HCT116 (cell line): ENCODE measurements around the gene COQ10A. TPM values are rescaled to one million over a fixed set of nuclear protein-coding genes. Genes with fewer than 3 reads are reported as not detected.
A peak's percentile ranks its signal among the peaks of the same experiment; 100 is the strongest.

Source experiments
- ATAC-seq: fragments of 200-7000 bp; cut with Tn5 transposase; 2 replicates; pipeline ENCODE4 v1.9.1; 2020; ENCODE audit warnings: mild to moderate bottlenecking, moderate library complexity
- BruUV-seq: library from RNA; stranded (reverse); fragments of 400-500 nt; replicated peaks from 2 replicates; lab custom pipeline; 2021; lab: Mats Ljungman, UMichigan
- CTCF ChIA-PET: fragments of 300-600 bp; sonication (Branson Sonifier 250); formaldehyde crosslinking; loops from one replicate; lab custom pipeline; 2021; ENCODE audit warnings: antibody characterized with exemption; lab: Charles Lee
- POLR2A ChIA-PET: fragments of 300-600, 350-600 bp; sonication (Branson Sonifier 250); formaldehyde crosslinking; loops from one replicate; lab custom pipeline; 2021; ENCODE audit warnings: antibody characterized with exemption; lab: Charles Lee
- RAD21 ChIA-PET, 2 experiments: fragments of 300-600 bp; sonication (Branson Sonifier 250); formaldehyde crosslinking; loops; one replicate each; lab custom pipeline; 2023; ENCODE audit warnings: low total read pairs in 2 of 2; ENCODE audit not compliant: uncharacterized antibody in 2 of 2, unreplicated experiment in 2 of 2, low non-redundant PET in 1 of 2; lab: Charles Lee
- DNase-seq: peaks from one replicate; pipeline ENCODE4 v3.0.0-alpha.2; 2010; ENCODE audit warnings: low read depth, low spot score
- H2AFZ ChIP-seq: fragments of 200-600 bp; shearing (Covaris generic), sonication (generic); 2 replicates; pipeline ENCODE4 v1.6.1; 2017; ENCODE audit warnings: low read depth, mixed run types, mixed read lengths, antibody characterized with exemption, low read length; ENCODE audit not compliant: poor library complexity, severe bottlenecking
- H3K27ac ChIP-seq: 2 replicates; pipeline ENCODE4 v1.5.1; 2012; ENCODE audit warnings: low read depth, low read length
- H3K27me3 ChIP-seq: fragments of 200-600 bp; sonication (generic); 2 replicates; pipeline ENCODE4 v1.6.1; 2016; ENCODE audit warnings: mixed run types, low read length, mixed read lengths; ENCODE audit not compliant: insufficient read depth
- H3K36me3 ChIP-seq, 2 experiments: fragments of 200-500 bp in 1 of 2; fragments of 200-600 bp in 1 of 2; sonication (Bioruptor generic) in 1 of 2; sonication (generic) in 1 of 2; 2 replicates each; pipeline versions ENCODE4 v1.5.1 to v1.6.1; 2014 to 2016; ENCODE audit warnings: low read length in 2 of 2, inconsistent platforms in 1 of 2, mixed read lengths in 1 of 2, mixed run types in 1 of 2; ENCODE audit not compliant: insufficient read depth in 2 of 2, control insufficient read depth in 1 of 2
- H3K4me1 ChIP-seq, 2 experiments: fragments of 200-600 bp in 1 of 2; sonication (generic) in 1 of 2; 2 replicates each; pipeline versions ENCODE4 v1.5.1 to v1.6.1; 2012 to 2017; ENCODE audit warnings: low read length in 2 of 2, inconsistent platforms in 1 of 2, mild to moderate bottlenecking in 1 of 2, mixed read lengths in 1 of 2, mixed run types in 1 of 2, moderate library complexity in 1 of 2; ENCODE audit not compliant: insufficient read depth in 2 of 2, control insufficient read depth in 1 of 2
- H3K4me2 ChIP-seq: fragments of 200-600 bp; sonication (generic); 2 replicates; pipeline ENCODE4 v1.6.1; 2017; ENCODE audit warnings: mixed run types, low read length, mixed read lengths
- H3K4me3 ChIP-seq, 2 experiments: fragments of 200-600 bp in 1 of 2; sonication (generic) in 1 of 2; replicated peaks in 1 of 2; 2 replicates each; pipeline ENCODE4 v1.5.1; 2011 to 2016; ENCODE audit warnings: low read length in 2 of 2, control low read depth in 1 of 2, low read depth in 1 of 2, mild to moderate bottlenecking in 1 of 2, mixed read lengths in 1 of 2, mixed run types in 1 of 2
- H3K79me2 ChIP-seq: fragments of 200-600 bp; sonication (generic); 2 replicates; pipeline ENCODE4 v1.6.1; 2017; ENCODE audit warnings: mild to moderate bottlenecking, mixed run types, low read length, moderate library complexity, mixed read lengths; ENCODE audit not compliant: insufficient read depth
- H3K9ac ChIP-seq: fragments of 200-600 bp; sonication (generic); 2 replicates; pipeline ENCODE4 v1.6.1; 2016; ENCODE audit warnings: low read length, mixed read lengths
- H3K9me2 ChIP-seq: fragments of 200-600 bp; sonication (generic), shearing (Covaris generic); 2 replicates; pipeline ENCODE4 v1.6.1; 2017; ENCODE audit warnings: mixed run types, mild to moderate bottlenecking, moderate library complexity; ENCODE audit not compliant: insufficient read depth
- H3K9me3 ChIP-seq, 2 experiments: fragments of 200-500 bp in 1 of 2; fragments of 200-600 bp in 1 of 2; sonication (Bioruptor generic) in 1 of 2; sonication (generic) in 1 of 2; 2 replicates each; pipeline ENCODE4 v1.6.1; 2014 to 2017; ENCODE audit warnings: low read length in 2 of 2, mixed read lengths in 2 of 2, inconsistent platforms in 1 of 2, low read depth in 1 of 2, mild to moderate bottlenecking in 1 of 2, mixed run types in 1 of 2, moderate library complexity in 1 of 2; ENCODE audit not compliant: control insufficient read depth in 1 of 2, insufficient read depth in 1 of 2
- H4K20me1 ChIP-seq: fragments of 200-600 bp; sonication (generic), shearing (Covaris generic); 2 replicates; pipeline ENCODE4 v1.6.1; 2017; ENCODE audit warnings: mixed run types, mild to moderate bottlenecking, moderate library complexity; ENCODE audit not compliant: insufficient read depth
- CBX3 ChIP-seq: IDR thresholded peaks from 2 replicates; pipeline ENCODE4 v1.6.1; 2012; ENCODE audit warnings: low read depth
- CEBPB ChIP-seq: IDR thresholded peaks from 2 replicates; pipeline ENCODE4 v1.6.1; 2012; ENCODE audit warnings: low read depth
- EGR1 ChIP-seq: IDR thresholded peaks from 2 replicates; pipeline ENCODE4 v1.6.1; 2012; ENCODE audit warnings: low read depth
- EZH2 ChIP-seq: fragments of 200-600 bp; sonication (generic); IDR thresholded peaks from 2 replicates; pipeline ENCODE4 v1.6.1; 2017; ENCODE audit warnings: antibody characterized with exemption, mixed run types
- FOSL1 ChIP-seq: IDR thresholded peaks from 2 replicates; pipeline ENCODE4 v1.6.1; 2012; ENCODE audit warnings: low read depth
- JUND ChIP-seq: IDR thresholded peaks from 2 replicates; pipeline ENCODE4 v1.6.1; 2012
- POLR2A ChIP-seq: IDR thresholded peaks from 2 replicates; pipeline ENCODE4 v1.7.0; 2011; ENCODE audit warnings: borderline replicate concordance; ENCODE audit not compliant: insufficient read depth, insufficient read length; ENCODE audit errors: extremely low read depth
- POLR2AphosphoS5 ChIP-seq: IDR thresholded peaks from 2 replicates; pipeline ENCODE4 v1.6.1; 2011; ENCODE audit warnings: mild to moderate bottlenecking, low read depth, low read length, moderate library complexity
- RAD21 ChIP-seq: IDR thresholded peaks from 2 replicates; pipeline ENCODE4 v1.6.1; 2012; ENCODE audit warnings: low read depth, mild to moderate bottlenecking
- SIN3A ChIP-seq: IDR thresholded peaks from 2 replicates; pipeline ENCODE4 v1.6.1; 2012; ENCODE audit warnings: low read depth
- SP1 ChIP-seq: IDR thresholded peaks from 2 replicates; pipeline ENCODE4 v1.6.1; 2012; ENCODE audit warnings: low read depth
- SRF ChIP-seq: IDR thresholded peaks from 2 replicates; pipeline ENCODE4 v1.6.1; 2012; ENCODE audit warnings: low read depth
- TCF7L2 ChIP-seq: IDR thresholded peaks from 2 replicates; pipeline ENCODE4 v1.7.0; 2011; ENCODE audit warnings: borderline replicate concordance, inconsistent platforms; ENCODE audit not compliant: insufficient read depth, insufficient read length; ENCODE audit errors: extremely low read depth
- YY1 ChIP-seq: IDR thresholded peaks from 2 replicates; pipeline ENCODE4 v1.6.1; 2011; ENCODE audit warnings: low read length, low read depth, moderate library complexity, mild to moderate bottlenecking; ENCODE audit not compliant: insufficient replicate concordance; ENCODE audit errors: extremely low read depth
- ZFX ChIP-seq: fragments of 450-650 bp; IDR thresholded peaks from 2 replicates; pipeline ENCODE4 v1.6.1; 2017
- ZNF274 ChIP-seq: fragments of 200-500 bp; sonication (Bioruptor generic); IDR thresholded peaks from 2 replicates; pipeline ENCODE4 v1.6.1; 2014; ENCODE audit warnings: mild to moderate bottlenecking, low read depth, low read length, inconsistent platforms
- intact Hi-C: fragments of 100-400 bp; cut with micrococcal nuclease; formaldehyde crosslinking; loops from 2 replicates; pipeline ENCODE4 v1.10.0; 2022
- total RNA-seq: library from RNA; stranded (reverse); gene quantifications from one replicate; pipeline ENCODE4 v1.2.1, GENCODE V29; 2021; ENCODE audit not compliant: unreplicated experiment
- TF ChIP-seq, protein P1 (sequence below): IDR thresholded peaks from 2 replicates; pipeline ENCODE4 v1.6.1; 2012
- TF ChIP-seq, protein P2 (sequence below), 3 experiments: fragments of 200-600 bp in 1 of 3; sonication (generic) in 1 of 3; IDR thresholded peaks in 2 of 3; conservative IDR thresholded peaks in 1 of 3; 2 replicates each; pipeline ENCODE4 v1.5.1; 2012 to 2017; ENCODE audit warnings: low read depth in 2 of 3, low read length in 2 of 3, antibody characterized with exemption in 1 of 3, borderline replicate concordance in 1 of 3, control low read depth in 1 of 3, mild to moderate bottlenecking in 1 of 3, mixed read lengths in 1 of 3, mixed run types in 1 of 3, moderate library complexity in 1 of 3; ENCODE audit not compliant: insufficient read depth in 1 of 3
- TF ChIP-seq, protein P3 (sequence below): IDR thresholded peaks from 2 replicates; pipeline ENCODE4 v1.6.1; 2012; ENCODE audit warnings: low read depth

Gene COQ10A
- total RNA-seq, 1 experiment from 2014 or later, result 11.7 TPM

DNA sequence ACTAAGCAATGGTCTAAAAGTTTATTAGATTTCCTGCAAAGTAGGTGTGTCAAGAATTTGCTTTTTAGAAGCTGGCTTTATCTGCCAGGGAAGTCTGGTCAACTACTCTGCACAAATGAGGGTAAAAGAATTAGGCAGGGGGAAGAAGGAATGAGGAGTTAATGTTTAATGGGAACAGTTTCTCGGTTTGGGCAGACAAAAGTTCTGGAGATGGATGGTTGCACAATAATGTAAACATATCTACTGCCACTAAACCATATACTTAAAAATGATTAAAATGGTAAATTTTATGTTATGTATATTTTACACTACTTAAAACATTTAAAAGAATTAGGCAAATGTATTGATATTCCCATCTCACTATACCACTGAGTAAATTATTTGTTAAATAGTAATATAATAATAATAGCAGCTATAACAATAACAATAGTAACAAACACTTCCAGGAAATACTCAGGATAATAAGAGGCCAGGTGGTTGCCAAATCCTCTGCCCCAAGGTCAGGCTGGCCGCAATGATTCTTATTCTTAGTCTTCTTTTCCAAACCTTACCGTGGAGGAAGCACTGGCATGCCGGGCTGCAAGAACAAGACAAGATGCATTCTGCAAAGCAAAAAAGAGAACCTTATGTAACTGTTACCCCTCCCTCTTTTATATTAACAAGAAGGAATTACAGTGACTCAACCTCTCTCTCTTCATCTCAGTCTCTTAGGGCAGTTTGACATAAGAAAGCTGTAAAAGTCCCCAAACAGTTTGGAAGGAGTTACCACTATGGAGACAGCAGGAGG lies 19.5 kb downstream of the COQ10A start:
- RAD21 ChIA-PET, result no interaction called here
- H2AFZ ChIP-seq, result no peak overlapping the region
- no peaks in the 10 kb centered on the region for H3K27me3 ChIP-seq
- H4K20me1 ChIP-seq, result 0 out of 2 replicates have a peak, but pooled peaks cover 4% of the 10 kb centered on the region
- peaks cover 55% of the 10 kb centered on the region for H3K79me2 ChIP-seq
- CTCF ChIA-PET, result no interaction called here
- H3K4me3 ChIP-seq, result no peak overlapping the region
- intact Hi-C loops, result no loop called here
- no peak overlapping the region for H3K4me2 ChIP-seq
- H3K4me1 ChIP-seq, result peaks cover 5 to 9% of the 10 kb centered on the region in 2 experiments
- H3K9me3 ChIP-seq, result no peaks in the 10 kb centered on the region
- peaks cover 29 to 37% of the 10 kb centered on the region in 2 experiments; a peak in 3 of 4 replicates for H3K36me3 ChIP-seq
- no peaks in the 10 kb centered on the region for H3K9me2 ChIP-seq
- POLR2A ChIA-PET, result no interaction called here
- TF ChIP-seq RAD21 (no peak), EZH2 (no peak), JUND (no peak), POLR2AphosphoS5 (no peak), ZNF274 (no peak), SIN3A (no peak), CBX3 (no peak), FOSL1 (no peak), SRF (no peak), TCF7L2 (no peak), ZFX (no peak), EGR1 (no peak), YY1 (no peak), POLR2A (no peak), SP1 (no peak), CEBPB (no peak)
- TF ChIP-seq, protein P1, sequence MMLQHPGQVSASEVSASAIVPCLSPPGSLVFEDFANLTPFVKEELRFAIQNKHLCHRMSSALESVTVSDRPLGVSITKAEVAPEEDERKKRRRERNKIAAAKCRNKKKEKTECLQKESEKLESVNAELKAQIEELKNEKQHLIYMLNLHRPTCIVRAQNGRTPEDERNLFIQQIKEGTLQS, result no peak
- TF ChIP-seq, protein P2, sequence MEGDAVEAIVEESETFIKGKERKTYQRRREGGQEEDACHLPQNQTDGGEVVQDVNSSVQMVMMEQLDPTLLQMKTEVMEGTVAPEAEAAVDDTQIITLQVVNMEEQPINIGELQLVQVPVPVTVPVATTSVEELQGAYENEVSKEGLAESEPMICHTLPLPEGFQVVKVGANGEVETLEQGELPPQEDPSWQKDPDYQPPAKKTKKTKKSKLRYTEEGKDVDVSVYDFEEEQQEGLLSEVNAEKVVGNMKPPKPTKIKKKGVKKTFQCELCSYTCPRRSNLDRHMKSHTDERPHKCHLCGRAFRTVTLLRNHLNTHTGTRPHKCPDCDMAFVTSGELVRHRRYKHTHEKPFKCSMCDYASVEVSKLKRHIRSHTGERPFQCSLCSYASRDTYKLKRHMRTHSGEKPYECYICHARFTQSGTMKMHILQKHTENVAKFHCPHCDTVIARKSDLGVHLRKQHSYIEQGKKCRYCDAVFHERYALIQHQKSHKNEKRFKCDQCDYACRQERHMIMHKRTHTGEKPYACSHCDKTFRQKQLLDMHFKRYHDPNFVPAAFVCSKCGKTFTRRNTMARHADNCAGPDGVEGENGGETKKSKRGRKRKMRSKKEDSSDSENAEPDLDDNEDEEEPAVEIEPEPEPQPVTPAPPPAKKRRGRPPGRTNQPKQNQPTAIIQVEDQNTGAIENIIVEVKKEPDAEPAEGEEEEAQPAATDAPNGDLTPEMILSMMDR (IDR thresholded peaks at IDR 0.05 in 2 of 3, conservative IDR thresholded peaks at IDR 0.05 in 1 of 3; ENCODE audit: borderline replicate concordance in 1 of 3, insufficient read depth in 1 of 3, low read depth in 2 of 3, low read length in 2 of 3), result no peak
- TF ChIP-seq, protein P3, sequence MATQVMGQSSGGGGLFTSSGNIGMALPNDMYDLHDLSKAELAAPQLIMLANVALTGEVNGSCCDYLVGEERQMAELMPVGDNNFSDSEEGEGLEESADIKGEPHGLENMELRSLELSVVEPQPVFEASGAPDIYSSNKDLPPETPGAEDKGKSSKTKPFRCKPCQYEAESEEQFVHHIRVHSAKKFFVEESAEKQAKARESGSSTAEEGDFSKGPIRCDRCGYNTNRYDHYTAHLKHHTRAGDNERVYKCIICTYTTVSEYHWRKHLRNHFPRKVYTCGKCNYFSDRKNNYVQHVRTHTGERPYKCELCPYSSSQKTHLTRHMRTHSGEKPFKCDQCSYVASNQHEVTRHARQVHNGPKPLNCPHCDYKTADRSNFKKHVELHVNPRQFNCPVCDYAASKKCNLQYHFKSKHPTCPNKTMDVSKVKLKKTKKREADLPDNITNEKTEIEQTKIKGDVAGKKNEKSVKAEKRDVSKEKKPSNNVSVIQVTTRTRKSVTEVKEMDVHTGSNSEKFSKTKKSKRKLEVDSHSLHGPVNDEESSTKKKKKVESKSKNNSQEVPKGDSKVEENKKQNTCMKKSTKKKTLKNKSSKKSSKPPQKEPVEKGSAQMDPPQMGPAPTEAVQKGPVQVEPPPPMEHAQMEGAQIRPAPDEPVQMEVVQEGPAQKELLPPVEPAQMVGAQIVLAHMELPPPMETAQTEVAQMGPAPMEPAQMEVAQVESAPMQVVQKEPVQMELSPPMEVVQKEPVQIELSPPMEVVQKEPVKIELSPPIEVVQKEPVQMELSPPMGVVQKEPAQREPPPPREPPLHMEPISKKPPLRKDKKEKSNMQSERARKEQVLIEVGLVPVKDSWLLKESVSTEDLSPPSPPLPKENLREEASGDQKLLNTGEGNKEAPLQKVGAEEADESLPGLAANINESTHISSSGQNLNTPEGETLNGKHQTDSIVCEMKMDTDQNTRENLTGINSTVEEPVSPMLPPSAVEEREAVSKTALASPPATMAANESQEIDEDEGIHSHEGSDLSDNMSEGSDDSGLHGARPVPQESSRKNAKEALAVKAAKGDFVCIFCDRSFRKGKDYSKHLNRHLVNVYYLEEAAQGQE, result no peak
- BruUV-seq, result TSS peak; percentile 23
- no peak overlapping the region for H3K27ac ChIP-seq
- DNase-seq (no peak), ATAC-seq (no peak)
- H3K9ac ChIP-seq, result no peak overlapping the region
